Smooth muscle cell (in vitro differentiated cells): Measurements from ENCODE around the gene LRRC57. TPM values are rescaled to one million over a fixed set of nuclear protein-coding genes. Genes with fewer than 3 reads are reported as not detected.
A peak's percentile ranks its signal among the peaks of the same experiment; 100 is the strongest.

Source experiments
- DNase-seq: peaks from one replicate; lab custom pipeline; 2025; ENCODE audit not compliant: unreplicated experiment; lab: John Stamatoyannopoulos, UW
- H2AFZ ChIP-seq: fragments of 200-600 bp; sonication (generic); 2 replicates; pipeline ENCODE4 v1.6.0; 2016; ENCODE audit warnings: antibody characterized with exemption, low read depth, mild to moderate bottlenecking
- H3F3A ChIP-seq: fragments of 200-600 bp; sonication (generic); 2 replicates; pipeline ENCODE4 v1.6.0; 2017; ENCODE audit warnings: antibody characterized with exemption, low read depth
- H3K27ac ChIP-seq: fragments of 200-600 bp; sonication (generic); 2 replicates; pipeline ENCODE4 v1.5.1; 2016; ENCODE audit warnings: low read depth, mild to moderate bottlenecking
- H3K27me3 ChIP-seq: fragments of 200-600 bp; sonication (generic); 2 replicates; pipeline ENCODE4 v1.6.1; 2016; ENCODE audit warnings: low read depth, mild to moderate bottlenecking
- H3K36me3 ChIP-seq: fragments of 200-600 bp; sonication (generic); 2 replicates; pipeline ENCODE4 v1.5.1; 2016; ENCODE audit warnings: low read depth
- H3K4me1 ChIP-seq: fragments of 200-600 bp; sonication (generic); 2 replicates; pipeline ENCODE4 v1.5.1; 2016; ENCODE audit warnings: low read depth
- H3K4me2 ChIP-seq: fragments of 200-600 bp; sonication (generic); 2 replicates; pipeline ENCODE4 v1.6.0; 2016; ENCODE audit warnings: mild to moderate bottlenecking
- H3K4me3 ChIP-seq: fragments of 200-600 bp; sonication (generic); 2 replicates; pipeline ENCODE4 v1.5.1; 2016; ENCODE audit warnings: mild to moderate bottlenecking
- H3K79me2 ChIP-seq: fragments of 200-600 bp; sonication (generic); 2 replicates; pipeline ENCODE4 v1.6.0; 2016; ENCODE audit warnings: low read depth, mild to moderate bottlenecking
- H3K9ac ChIP-seq: fragments of 200-600 bp; sonication (generic); 2 replicates; pipeline ENCODE4 v1.6.0; 2016; ENCODE audit warnings: low read depth
- H3K9me3 ChIP-seq: fragments of 200-600 bp; sonication (generic); replicated peaks from 2 replicates; pipeline ENCODE4 v1.5.1; 2016; ENCODE audit warnings: low read depth
- H4K20me1 ChIP-seq: fragments of 200-600 bp; sonication (generic); 2 replicates; pipeline ENCODE4 v1.6.0; 2016; ENCODE audit warnings: low read depth
- CTCF ChIP-seq: fragments of 200-600 bp; sonication (generic); IDR thresholded peaks from 2 replicates; pipeline ENCODE4 v1.5.1; 2017; ENCODE audit warnings: borderline replicate concordance, mild to moderate bottlenecking, antibody characterized with exemption; ENCODE audit not compliant: insufficient read depth, poor library complexity, severe bottlenecking
- WGBS: methylation state at CpG from one replicate; pipeline ENCODE4 v1.1.7; 2016; ENCODE audit warnings: low lambda C conversion rate; 5-methylcytosine and 5-hydroxymethylcytosine counted together
- polyA plus RNA-seq: library from polyadenylated mRNA; unstranded; fragments of >200 nt; fragmentation: Nextera tagmentation; extraction: Ambion mirVana; gene quantifications from 2 replicates; pipeline ENCODE4 v1.2.1, GENCODE V29; 2016
- total RNA-seq: library from RNA; depleted of rRNA; stranded (reverse); fragments of >200 nt; gene quantifications from 2 replicates; pipeline ENCODE4 v1.2.3, GENCODE V29; 2014

Gene LRRC57
- total and polyA plus RNA-seq, 2 experiments from 2014 or later: 11.0 to 25.1 TPM

GRCh38 chr15:42504631-42505030 is 44.0 kb downstream of the LRRC57 start:
- Histone ChIP-seq H3K4me1 (peaks cover 6% of the 10 kb centered on the region), H3K4me2 (peak overlapping the region; percentile 57), H2AFZ (no peak overlapping the region), H3K27ac (peak overlapping the region; percentile 55), H3F3A (peaks cover 6% of the 10 kb centered on the region), H3K79me2 (peaks cover 88% of the 10 kb centered on the region), H3K9me3 (no peaks in the 10 kb centered on the region), H4K20me1 (peaks cover 94% of the 10 kb centered on the region), H3K36me3 (no peaks in the 10 kb centered on the region), H3K9ac (no peak overlapping the region), H3K27me3 (no peaks in the 10 kb centered on the region), H3K4me3 (no peak overlapping the region)
- WGBS: 58% methylated on average over 3 of the region's 3 CpGs
- no peak for TF ChIP-seq CTCF
- no peak for DNase-seq

- H3K27me3 ChIP-seq: no peaks in the 10 kb centered on the region
These were observed 44.8 kb downstream of the LRRC57 start for GRCh38 chr15:42503825-42504224.

GRCh38 chr15:42502477-42502876 is 46.1 kb downstream of the LRRC57 start:
- H3K9me3 ChIP-seq: no peaks in the 10 kb centered on the region
- no peaks in the 10 kb centered on the region for H3K36me3 ChIP-seq
- no peaks in the 10 kb centered on the region for H3K27me3 ChIP-seq
- H3F3A ChIP-seq: peaks cover 15% of the 10 kb centered on the region
- DNase-seq: no peak
- H3K9ac ChIP-seq: no peak overlapping the region
- H3K27ac ChIP-seq: no peak overlapping the region
- peaks cover 6% of the 10 kb centered on the region for H3K4me1 ChIP-seq
- H3K4me3 ChIP-seq: no peak overlapping the region
- no peak overlapping the region for H3K4me2 ChIP-seq
- peaks cover 75% of the 10 kb centered on the region for H4K20me1 ChIP-seq
- peaks cover 76% of the 10 kb centered on the region for H3K79me2 ChIP-seq
- no peak overlapping the region for H2AFZ ChIP-seq
- no peak for TF ChIP-seq CTCF
- WGBS: 99% methylated on average over 4 of the region's 4 CpGs

More at GRCh38 chr15:42503825-42504224, 44.8 kb downstream of the LRRC57 start:
- no peaks in the 10 kb centered on the region for H3K9me3 ChIP-seq
- no peaks in the 10 kb centered on the region for H3K36me3 ChIP-seq
- no peak for DNase-seq
- no peak for TF ChIP-seq CTCF
- 100% methylated on average over 1 of the region's 1 CpG for WGBS
- H3K27ac ChIP-seq: no peak overlapping the region
- H2AFZ ChIP-seq: no peak overlapping the region
- H3K4me2 ChIP-seq: no peak overlapping the region
- peaks cover 81% of the 10 kb centered on the region for H3K79me2 ChIP-seq
- peaks cover 88% of the 10 kb centered on the region for H4K20me1 ChIP-seq
- no peak overlapping the region for H3K4me3 ChIP-seq
- peaks cover 10% of the 10 kb centered on the region for H3F3A ChIP-seq
- H3K9ac ChIP-seq: no peak overlapping the region
- peaks cover 6% of the 10 kb centered on the region for H3K4me1 ChIP-seq

- Histone ChIP-seq H3K79me2 (peaks cover 81% of the 10 kb centered on the region), H3K9ac (peak overlapping the region; percentile 52), H3K27me3 (no peaks in the 10 kb centered on the region), H3K9me3 (no peaks in the 10 kb centered on the region), H3K4me3 (no peak overlapping the region), H2AFZ (no peak overlapping the region), H3K4me2 (peak overlapping the region; percentile 43), H3K4me1 (peaks cover 6% of the 10 kb centered on the region), H4K20me1 (peaks cover 50% of the 10 kb centered on the region), H3K36me3 (no peaks in the 10 kb centered on the region), H3K27ac (peak overlapping the region; percentile 89), H3F3A (peaks cover 18% of the 10 kb centered on the region)
- DNase-seq: no peak
- 73% methylated on average over 12 of the region's 12 CpGs for WGBS
- TF ChIP-seq CTCF: no peak
These were observed 48.6 kb downstream of the LRRC57 start for GRCh38 chr15:42499858-42500609.
